Upper lobe of right lung (tissue), 1 donor: Measurements from ENCODE around the gene TM7SF2. TPM values are rescaled to one million over a fixed set of nuclear protein-coding genes. Genes with fewer than 3 reads are reported as not detected.

Experiments used
- ATAC-seq: fragments of 200-7000 bp; cut with Tn5 transposase; one replicate; pipeline ENCODE4 v1.9.1; 2020; ENCODE audit warnings: mild to moderate bottlenecking, moderate library complexity
- DNase-seq: peaks from one replicate; pipeline ENCODE4 v3.0.0-alpha.2; 2020
- H3K27ac ChIP-seq: fragments of 200-600 bp; one replicate; pipeline ENCODE4 v1.8.0; 2022
- H3K27me3 ChIP-seq: fragments of 200-600 bp; one replicate; pipeline ENCODE4 v1.8.0; 2022; ENCODE audit warnings: mild to moderate bottlenecking
- H3K36me3 ChIP-seq: fragments of 200-600 bp; one replicate; pipeline ENCODE4 v1.8.0; 2022
- H3K4me1 ChIP-seq: fragments of 200-600 bp; one replicate; pipeline ENCODE4 v1.8.0; 2022
- H3K4me3 ChIP-seq: fragments of 200-600 bp; one replicate; pipeline ENCODE4 v1.8.0; 2022; ENCODE audit warnings: mild to moderate bottlenecking
- H3K9me3 ChIP-seq: fragments of 200-600 bp; one replicate; pipeline ENCODE4 v1.8.0; 2022
- CTCF ChIP-seq: fragments of 200-600 bp; IDR thresholded peaks from one replicate; pipeline ENCODE4 v1.8.0; 2022; ENCODE audit warnings: antibody characterized with exemption
- intact Hi-C: fragments of 100-400 bp; cut with DNase I; formaldehyde crosslinking; loops from one replicate; pipeline ENCODE4 v1.11.0; 2022
- total RNA-seq: library from RNA; stranded (reverse); fragmentation: NEBNext Ultra II Directional; extraction: Animal tissue kit (Norgen Biotek cat#: 25700); gene quantifications from one replicate; pipeline ENCODE4 v1.2.1, GENCODE V29; 2021
- donor health status: DM: no; HTN: yes; CAD: no; lungs with severe emphysema.

Gene TM7SF2
- total RNA-seq, 1 donor from 2014 or later = 39.0 TPM

- Histone ChIP-seq H3K36me3 (peaks cover 24% of the 10 kb centered on the region), H3K27ac (no peak overlapping the region), H3K4me1 (peaks cover 44% of the 10 kb centered on the region), H3K4me3 (no peak overlapping the region), H3K9me3 (no peaks in the 10 kb centered on the region), H3K27me3 (no peaks in the 10 kb centered on the region)
- TF ChIP-seq CTCF = no peak
- ATAC-seq = no peak
- intact Hi-C loops = no loop called here
- DNase-seq = no peak
Measured at GRCh38 chr11:65113839-65114238, 2.2 kb downstream of the TM7SF2 start.

- Histone ChIP-seq H3K9me3 (no peaks in the 10 kb centered on the region), H3K27me3 (no peaks in the 10 kb centered on the region), H3K36me3 (peaks cover 24% of the 10 kb centered on the region), H3K4me3 (no peak overlapping the region), H3K4me1 (peaks cover 44% of the 10 kb centered on the region), H3K27ac (no peak overlapping the region)
- DNase-seq (no peak), ATAC-seq (no peak)
- intact Hi-C loops = no loop called here
- TF ChIP-seq CTCF = no peak
Measured at GRCh38 chr11:65114538-65115171, 3.0 kb downstream of the TM7SF2 start.

GRCh38 chr11:65115361-65116082 is 3.9 kb downstream of the TM7SF2 start:
- Histone ChIP-seq H3K27me3 (no peaks in the 10 kb centered on the region), H3K36me3 (peaks cover 30% of the 10 kb centered on the region), H3K27ac (no peak overlapping the region), H3K4me3 (no peak overlapping the region), H3K9me3 (no peaks in the 10 kb centered on the region), H3K4me1 (peaks cover 44% of the 10 kb centered on the region)
- ATAC-seq (no peak), DNase-seq (no peak)
- intact Hi-C loops = no loop called here
- no peak for TF ChIP-seq CTCF

- H3K36me3 ChIP-seq = peaks cover 38% of the 10 kb centered on the region
- H3K27ac ChIP-seq = peak overlapping the region; percentile 92
- peak; percentile 79 for DNase-seq
- no peak for TF ChIP-seq CTCF
- intact Hi-C loops = no loop called here
- peak; percentile 1 for ATAC-seq
- H3K4me1 ChIP-seq = peaks cover 47% of the 10 kb centered on the region
- no peaks in the 10 kb centered on the region for H3K9me3 ChIP-seq
- H3K27me3 ChIP-seq = no peaks in the 10 kb centered on the region
- peak overlapping the region; percentile 80 for H3K4me3 ChIP-seq
Measured at GRCh38 chr11:65116370-65117205, 4.9 kb downstream of the TM7SF2 start.

GRCh38 chr11:65117206-65118096 is 5.8 kb downstream of the TM7SF2 start, which contains the start of gene ZNHIT2:
ZNHIT2 (minus strand) TSS chr11:65117701; CDS start chr11:65117653, 48 bp downstream.
- intact Hi-C loops = no loop called here
- peaks cover 41% of the 10 kb centered on the region for H3K4me1 ChIP-seq
- peak; percentile 88 for ATAC-seq

More at GRCh38 chr11:65117206-65118096, 5.8 kb downstream of the TM7SF2 start, which contains the start of gene ZNHIT2:
- Histone ChIP-seq H3K27ac (peak within 1 kb of the TSS; percentile 92), H3K36me3 (peaks cover 38% of the 10 kb centered on the region), H3K4me3 (peak within 1 kb of the TSS; percentile 80), H3K9me3 (no peaks in the 10 kb centered on the region), H3K27me3 (no peaks in the 10 kb centered on the region)
- DNase-seq = peak; percentile 100
- TF ChIP-seq CTCF = peak; percentile 91
